Measurements from ENCODE around the gene TOX2. TPM values are rescaled to one million over a fixed set of nuclear protein-coding genes. Genes with fewer than 3 reads are reported as not detected.

Gene TOX2, protein sequence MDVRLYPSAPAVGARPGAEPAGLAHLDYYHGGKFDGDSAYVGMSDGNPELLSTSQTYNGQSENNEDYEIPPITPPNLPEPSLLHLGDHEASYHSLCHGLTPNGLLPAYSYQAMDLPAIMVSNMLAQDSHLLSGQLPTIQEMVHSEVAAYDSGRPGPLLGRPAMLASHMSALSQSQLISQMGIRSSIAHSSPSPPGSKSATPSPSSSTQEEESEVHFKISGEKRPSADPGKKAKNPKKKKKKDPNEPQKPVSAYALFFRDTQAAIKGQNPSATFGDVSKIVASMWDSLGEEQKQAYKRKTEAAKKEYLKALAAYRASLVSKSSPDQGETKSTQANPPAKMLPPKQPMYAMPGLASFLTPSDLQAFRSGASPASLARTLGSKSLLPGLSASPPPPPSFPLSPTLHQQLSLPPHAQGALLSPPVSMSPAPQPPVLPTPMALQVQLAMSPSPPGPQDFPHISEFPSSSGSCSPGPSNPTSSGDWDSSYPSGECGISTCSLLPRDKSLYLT
- total RNA-seq (2014; rRNA removed; shearing (Covaris generic)) (not detected in 2 replicates), total RNA-seq (2022) (0.23 and 0.39 TPM in 2 replicates), Bru-seq, nascent RNA (percentile 13 among the genes with signal in this experiment), BruChase-seq, experiment 1, labeled RNA remaining after a 6-hour chase (percentile 9 among the genes with signal in this experiment), BruChase-seq, experiment 2, labeled RNA remaining after a 2-hour chase (percentile 10 among the genes with signal in this experiment)
- long read RNA-seq, partial matches to known transcripts = 0 of 1 reads
- long read RNA-seq, other reads (novel, unspliced or antisense) = 1 of 1 reads

DNA sequence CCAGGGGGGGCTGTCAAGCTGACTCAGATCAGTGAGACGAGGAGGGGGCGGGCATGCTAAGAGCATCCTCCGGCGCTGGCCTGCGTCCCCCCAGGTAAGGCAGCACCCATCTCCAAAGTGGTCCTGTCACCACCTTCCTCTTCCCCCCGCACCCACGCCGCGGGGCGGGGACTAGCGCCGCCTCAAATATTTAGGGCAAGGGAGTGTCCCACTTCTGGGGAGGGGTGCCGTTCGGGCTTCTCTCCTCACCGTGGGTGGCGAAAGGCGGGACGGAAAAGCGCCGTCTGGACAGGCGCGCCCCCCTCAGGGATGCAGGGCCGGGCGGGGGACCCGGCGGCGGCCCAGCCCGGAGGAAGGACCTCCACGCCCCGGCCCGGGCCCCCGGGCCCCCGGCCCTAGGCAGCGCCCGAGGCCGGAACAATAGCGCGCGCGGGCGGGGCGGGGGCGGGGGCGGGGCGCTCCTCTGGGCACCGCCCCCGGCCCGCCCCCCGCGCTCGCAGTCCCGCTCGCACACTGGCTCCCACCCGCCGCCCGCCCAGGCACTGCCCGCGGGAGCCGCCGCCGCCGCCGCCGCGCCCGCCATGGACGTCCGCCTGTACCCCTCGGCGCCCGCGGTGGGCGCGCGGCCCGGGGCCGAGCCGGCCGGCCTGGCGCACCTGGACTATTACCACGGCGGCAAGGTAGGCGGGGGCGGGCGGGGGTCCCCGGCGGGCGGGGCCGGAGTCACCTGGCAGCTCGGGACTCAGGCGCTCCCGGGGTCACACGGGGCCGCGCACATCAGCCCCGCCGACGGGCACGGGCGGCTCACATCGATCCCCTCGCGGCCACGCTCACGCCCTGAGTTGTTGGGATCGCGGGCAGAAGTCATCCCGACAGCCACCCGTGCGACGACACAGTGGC is at the start of gene TOX2:
Gene TOX2, plus strand, starts transcription at position 542 of the 900 bp plus-strand sequence. Its CDS starts 40 bp downstream, at position 582.
- Histone ChIP-seq H3K36me3 (ENCODE audit: insufficient read depth, low read length) (no peaks in the 10 kb centered on the region), H3K9me2 (ENCODE audit: insufficient read depth, low read length) (no peaks in the 10 kb centered on the region), H2AFZ (ENCODE audit: low read length) (no peak within 1 kb of the TSS), H3K27ac (ENCODE audit: low read depth, low read length, poor library complexity, severe bottlenecking) (no peak within 1 kb of the TSS), H3K4me1 (ENCODE audit: insufficient read depth, low read length, poor library complexity, severe bottlenecking) (no peaks in the 10 kb centered on the region), H3K9me3 (ENCODE audit: low read length) (no peaks in the 10 kb centered on the region), H3K4me3 (ENCODE audit: low read depth, low read length, poor library complexity, severe bottlenecking) (no peak within 1 kb of the TSS), H3K4me2 (ENCODE audit: low read length) (peak within 1 kb of the TSS; percentile 8; the same call in 1 of the 2 replicates), H3K79me2 (ENCODE audit: insufficient read depth, low read depth, low read length) (no peaks in the 10 kb centered on the region), H4K20me1 (ENCODE audit: insufficient read depth, low read length) (no peaks in the 10 kb centered on the region)
- no peak for DNase-seq (ENCODE audit: low spot score)
- BruUV-seq (replicated peaks) = no TSS peak
- POLR2A ChIA-PET = interaction anchor here (0.6 kb wide), 1 partner anchor 353 kb away, joined by 3 read pairs; no protein-coding TSS in a partner anchor
- TF ChIP-seq EZH2phosphoT487 (IDR thresholded peaks at IDR 0.05; ENCODE audit: borderline replicate concordance, low read depth, low read length) = no peak
- TF ChIP-seq, protein P1, sequence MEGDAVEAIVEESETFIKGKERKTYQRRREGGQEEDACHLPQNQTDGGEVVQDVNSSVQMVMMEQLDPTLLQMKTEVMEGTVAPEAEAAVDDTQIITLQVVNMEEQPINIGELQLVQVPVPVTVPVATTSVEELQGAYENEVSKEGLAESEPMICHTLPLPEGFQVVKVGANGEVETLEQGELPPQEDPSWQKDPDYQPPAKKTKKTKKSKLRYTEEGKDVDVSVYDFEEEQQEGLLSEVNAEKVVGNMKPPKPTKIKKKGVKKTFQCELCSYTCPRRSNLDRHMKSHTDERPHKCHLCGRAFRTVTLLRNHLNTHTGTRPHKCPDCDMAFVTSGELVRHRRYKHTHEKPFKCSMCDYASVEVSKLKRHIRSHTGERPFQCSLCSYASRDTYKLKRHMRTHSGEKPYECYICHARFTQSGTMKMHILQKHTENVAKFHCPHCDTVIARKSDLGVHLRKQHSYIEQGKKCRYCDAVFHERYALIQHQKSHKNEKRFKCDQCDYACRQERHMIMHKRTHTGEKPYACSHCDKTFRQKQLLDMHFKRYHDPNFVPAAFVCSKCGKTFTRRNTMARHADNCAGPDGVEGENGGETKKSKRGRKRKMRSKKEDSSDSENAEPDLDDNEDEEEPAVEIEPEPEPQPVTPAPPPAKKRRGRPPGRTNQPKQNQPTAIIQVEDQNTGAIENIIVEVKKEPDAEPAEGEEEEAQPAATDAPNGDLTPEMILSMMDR (conservative IDR thresholded peaks at IDR 0.05; ENCODE audit: low read length) = no peak
- intact Hi-C loops (cut with micrococcal nuclease; ENCODE audit: unreplicated experiment) = no loop called here
- CTCF ChIA-PET (ENCODE audit: unreplicated experiment) = no interaction called here

DNA sequence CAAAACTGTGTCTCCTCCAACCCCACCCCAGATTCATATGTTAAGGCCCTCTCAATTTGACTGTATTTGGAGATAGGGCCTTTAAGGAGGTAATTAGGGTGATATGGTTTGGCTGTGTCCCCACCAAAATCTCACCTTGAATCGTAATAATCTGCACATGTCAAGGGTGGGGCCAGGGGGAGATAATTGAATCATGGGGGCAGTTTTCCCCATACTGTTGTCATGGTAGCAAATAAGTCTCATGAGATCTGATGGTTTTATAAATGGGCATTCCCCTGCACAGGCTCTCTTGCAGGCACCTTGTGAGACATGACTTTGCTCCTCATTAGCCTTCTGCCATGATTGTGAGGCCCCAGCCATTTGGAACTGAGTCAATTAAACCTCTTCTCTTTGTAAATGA is 46.6 kb upstream of the TOX2 start:
- Histone ChIP-seq H3K9me2 (ENCODE audit: insufficient read depth, low read length) (no peaks in the 10 kb centered on the region), H3K79me2 (ENCODE audit: insufficient read depth, low read depth, low read length) (no peaks in the 10 kb centered on the region), H3K27ac (ENCODE audit: low read depth, low read length, poor library complexity, severe bottlenecking) (no peak overlapping the region), H3K4me1 (ENCODE audit: insufficient read depth, low read length, poor library complexity, severe bottlenecking) (no peaks in the 10 kb centered on the region), H3K9me3 (ENCODE audit: low read length) (no peaks in the 10 kb centered on the region), H3K36me3 (ENCODE audit: insufficient read depth, low read length) (no peaks in the 10 kb centered on the region), H3K4me3 (ENCODE audit: low read depth, low read length, poor library complexity, severe bottlenecking) (no peak overlapping the region), H4K20me1 (ENCODE audit: insufficient read depth, low read length) (no peaks in the 10 kb centered on the region), H2AFZ (ENCODE audit: low read length) (no peak overlapping the region), H3K4me2 (ENCODE audit: low read length) (no peak overlapping the region)
- CTCF ChIA-PET (ENCODE audit: unreplicated experiment) = no interaction called here
- no peak for DNase-seq (ENCODE audit: low spot score)
- no TSS peak for BruUV-seq (replicated peaks)
- intact Hi-C loops (cut with micrococcal nuclease; ENCODE audit: unreplicated experiment) = no loop called here
- TF ChIP-seq EZH2phosphoT487 (IDR thresholded peaks at IDR 0.05; ENCODE audit: borderline replicate concordance, low read depth, low read length) = no peak
- POLR2A ChIA-PET = no interaction called here

DNA sequence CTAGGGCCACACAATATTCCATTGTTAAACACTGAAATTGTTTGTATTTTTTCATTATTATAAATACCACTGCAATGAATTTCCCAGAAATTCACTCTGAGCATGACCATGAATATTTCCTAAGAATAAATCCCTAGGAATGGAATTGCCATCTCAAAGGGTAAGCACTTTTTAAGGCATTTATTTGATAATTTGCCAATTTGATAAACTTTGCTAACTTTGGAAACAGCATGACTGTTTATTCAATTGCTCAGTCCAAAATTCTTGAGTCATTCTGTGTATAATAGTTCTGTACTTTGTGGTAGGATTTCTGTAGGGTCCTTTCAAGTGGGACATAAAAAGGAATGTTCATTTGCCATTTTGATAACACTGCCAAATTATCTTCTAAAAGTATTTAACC is 44.2 kb upstream of the TOX2 start:
- CTCF ChIA-PET (ENCODE audit: unreplicated experiment) = no interaction called here

More for the DNA sequence above, 44.2 kb upstream of the TOX2 start:
- Histone ChIP-seq H3K27ac (ENCODE audit: low read depth, low read length, poor library complexity, severe bottlenecking) (no peak overlapping the region), H3K79me2 (ENCODE audit: insufficient read depth, low read depth, low read length) (no peaks in the 10 kb centered on the region), H2AFZ (ENCODE audit: low read length) (no peak overlapping the region), H3K9me3 (ENCODE audit: low read length) (no peaks in the 10 kb centered on the region), H3K9me2 (ENCODE audit: insufficient read depth, low read length) (no peaks in the 10 kb centered on the region), H3K4me3 (ENCODE audit: low read depth, low read length, poor library complexity, severe bottlenecking) (no peak overlapping the region), H3K4me2 (ENCODE audit: low read length) (no peak overlapping the region), H3K4me1 (ENCODE audit: insufficient read depth, low read length, poor library complexity, severe bottlenecking) (no peaks in the 10 kb centered on the region), H3K36me3 (ENCODE audit: insufficient read depth, low read length) (no peaks in the 10 kb centered on the region), H4K20me1 (ENCODE audit: insufficient read depth, low read length) (no peaks in the 10 kb centered on the region)
- DNase-seq (ENCODE audit: low spot score) = no peak
- intact Hi-C loops (cut with micrococcal nuclease; ENCODE audit: unreplicated experiment) = no loop called here
- TF ChIP-seq EZH2phosphoT487 (IDR thresholded peaks at IDR 0.05; ENCODE audit: borderline replicate concordance, low read depth, low read length) = no peak
- TF ChIP-seq, protein P1 (conservative IDR thresholded peaks at IDR 0.05; ENCODE audit: low read length) = no peak
- BruUV-seq (replicated peaks) = no TSS peak
- POLR2A ChIA-PET = no interaction called here
